Ammon's horn (tissue), 1 donor: ENCODE data around the gene CLIC5.

Experiments
- DNase-seq: peaks from one replicate; pipeline ENCODE4 v3.0.0-alpha.2; 2016; ENCODE audit warnings: low spot score

CLIC5 gene

DNA sequence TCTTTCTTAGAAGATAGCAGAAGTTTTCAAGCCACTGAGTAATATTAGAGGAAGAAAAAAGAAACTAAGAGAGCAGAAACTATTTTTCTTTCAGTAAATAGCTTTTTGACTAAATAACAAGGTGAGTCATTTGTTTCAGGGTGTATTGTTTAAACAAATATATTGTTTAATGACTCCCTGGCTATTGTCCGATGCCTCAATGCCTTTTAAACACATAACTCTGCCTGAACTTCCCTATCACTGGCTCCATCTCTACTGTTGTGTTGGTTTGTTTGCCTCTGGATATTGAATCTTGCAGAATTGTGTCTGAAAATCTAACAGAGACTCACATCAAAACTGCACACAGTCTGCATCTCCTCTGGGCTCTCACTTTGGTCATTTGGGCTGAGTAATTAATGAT lies 19.6 kb upstream of the CLIC5 start:
- no peak for DNase-seq

DNA sequence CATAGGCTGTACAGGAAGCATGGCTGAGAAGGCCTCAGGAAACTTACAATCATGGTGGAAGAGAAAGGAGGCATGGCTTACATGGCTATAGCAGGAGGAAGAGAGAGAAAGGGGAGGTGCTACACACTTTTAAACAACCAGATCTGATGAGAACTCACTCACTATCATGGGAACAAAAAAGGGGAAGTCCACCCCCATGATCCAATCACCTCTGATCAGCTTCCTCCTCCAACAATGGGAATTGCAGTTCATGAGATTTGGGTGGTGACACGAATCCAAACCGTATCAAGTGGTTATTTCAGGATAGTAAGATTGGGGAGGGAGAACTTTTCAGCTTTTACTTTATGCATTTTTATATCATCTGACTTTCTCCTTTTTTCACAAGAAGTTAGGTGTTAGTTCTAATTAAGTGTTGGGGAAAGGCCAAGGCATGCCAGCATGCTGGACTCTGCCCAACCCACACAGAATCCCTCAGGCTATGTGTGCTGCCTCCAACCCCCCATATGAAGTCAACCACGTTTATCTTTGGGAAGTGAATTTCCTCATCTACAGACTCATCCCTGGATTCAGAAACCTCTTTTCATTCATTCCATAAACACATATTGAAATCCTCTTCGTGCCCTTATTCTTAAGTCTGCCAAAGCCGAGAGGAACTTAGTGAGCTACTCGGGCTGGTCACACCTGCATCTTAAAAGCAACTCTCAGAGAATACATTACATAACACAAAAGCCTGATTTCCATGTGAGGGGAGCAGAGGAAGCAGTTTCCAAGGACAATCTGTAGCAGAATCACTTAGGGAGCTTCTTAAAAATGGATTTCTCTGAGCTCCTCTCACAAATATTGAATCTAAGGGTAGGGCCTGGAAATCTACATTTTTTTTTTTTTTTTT lies 16.7 kb upstream of the CLIC5 start:
- no peak for DNase-seq

- DNase-seq = no peak
These were observed 13.9 kb upstream of the CLIC5 start for GRCh38 chr6:46029602-46030001.

DNA sequence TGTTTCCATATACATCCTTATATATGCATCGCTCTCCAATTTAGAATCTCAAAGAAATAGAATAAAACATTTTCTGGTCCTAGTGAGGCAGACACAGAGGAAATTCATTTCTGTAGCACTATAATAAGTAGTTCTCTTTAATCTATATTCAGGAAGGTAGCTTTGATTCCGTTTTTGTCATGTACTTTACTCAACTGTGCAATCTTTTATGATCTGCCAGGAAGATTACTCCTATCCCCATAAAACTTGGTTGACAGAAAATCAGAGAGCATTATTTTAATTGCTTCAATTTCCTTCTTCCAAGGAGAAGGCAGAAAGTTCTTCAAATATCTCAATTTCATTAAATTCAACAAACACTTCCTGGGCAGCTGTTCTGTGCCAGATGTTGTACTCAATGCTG lies 10.6 kb upstream of the CLIC5 start:
- DNase-seq = no peak

GRCh38 chr6:46025573-46025972 lies 9.9 kb upstream of the CLIC5 start:
- DNase-seq = no peak

DNA sequence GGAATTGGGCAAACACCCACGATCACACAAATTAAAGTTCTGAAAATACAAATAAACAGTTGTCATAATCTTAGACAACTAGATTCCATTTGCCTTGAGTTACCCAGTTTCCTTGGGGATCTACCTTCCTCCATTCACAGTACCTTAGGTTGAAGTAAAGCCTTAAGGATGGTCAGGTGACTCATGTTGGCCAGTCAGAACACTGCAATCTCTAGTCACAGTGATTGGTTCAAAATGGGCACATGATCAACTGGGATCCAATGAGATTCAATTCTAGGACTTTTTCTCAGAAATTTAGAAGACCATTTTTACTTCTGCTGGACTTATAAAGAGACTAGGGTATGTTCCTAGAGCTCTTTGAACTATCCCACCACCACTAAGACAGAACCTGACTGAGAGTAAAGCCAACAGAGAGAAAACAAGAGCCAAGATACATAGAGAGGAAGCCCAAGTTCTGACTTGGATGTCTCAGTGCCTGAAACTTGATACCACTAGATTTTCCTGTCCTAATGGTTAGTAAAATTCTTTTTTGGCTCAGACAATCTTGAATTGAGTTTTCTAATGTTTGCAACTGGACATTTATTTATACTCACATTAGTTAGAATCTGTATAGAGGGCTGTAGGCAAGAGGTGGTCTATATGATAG lies 8.6 kb upstream of the CLIC5 start:
- no peak for DNase-seq

DNA sequence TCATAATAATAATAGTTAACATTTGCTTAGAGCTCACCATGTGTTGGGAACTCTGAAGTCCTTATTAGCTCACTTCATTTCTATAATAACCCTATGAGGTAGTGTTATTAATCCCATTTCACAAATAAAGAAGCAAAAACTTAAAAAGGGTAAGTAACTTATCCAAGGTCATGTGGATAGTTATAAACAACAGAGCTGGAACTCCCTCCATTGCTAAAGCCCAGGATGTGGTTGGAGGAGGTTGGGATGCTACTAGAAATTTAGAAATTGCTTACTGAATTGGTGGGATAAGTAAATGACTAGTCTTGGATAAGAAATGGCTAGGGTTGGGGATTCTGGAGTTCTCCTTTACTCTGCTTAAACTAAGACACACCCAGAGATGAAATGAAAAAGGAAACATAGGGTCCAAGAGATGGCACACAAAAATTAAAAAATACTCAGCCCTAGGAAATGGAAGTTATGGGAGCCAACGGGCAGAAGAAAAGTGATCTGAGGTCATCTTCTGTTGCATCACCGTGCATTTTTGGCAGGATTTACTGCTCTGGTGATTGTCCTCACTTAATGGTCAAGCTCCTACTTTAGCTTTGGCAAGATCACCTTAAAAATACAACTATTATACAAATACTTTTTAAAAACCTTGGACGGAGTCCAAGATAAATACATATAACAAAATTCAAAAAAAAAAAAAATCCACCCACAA lies 7.7 kb upstream of the CLIC5 start:
- no peak for DNase-seq

- no peak for DNase-seq
These were observed 6.7 kb upstream of the CLIC5 start for GRCh38 chr6:46022106-46022948.

DNA sequence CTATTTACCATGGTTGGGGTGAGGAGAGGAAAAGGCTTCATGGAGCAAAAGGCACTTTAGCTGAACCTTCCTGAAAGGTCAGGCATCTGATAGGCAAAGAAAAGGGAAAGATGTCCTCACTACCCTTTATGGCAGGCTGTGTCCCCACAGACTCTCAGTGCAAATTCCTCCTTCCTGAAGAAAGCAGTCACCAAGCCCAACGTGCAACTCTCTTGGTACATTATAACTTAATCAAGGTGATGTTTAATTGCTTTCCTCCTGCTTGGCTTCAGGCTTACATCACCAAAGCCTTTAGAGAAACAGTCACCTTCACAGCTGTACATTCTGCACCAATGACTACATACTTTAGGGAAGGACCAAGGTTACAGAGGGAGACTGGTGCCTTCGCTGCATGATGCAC lies 2.1 kb upstream of the CLIC5 start:
- DNase-seq = no peak

- DNase-seq = no peak
These were observed 476 bp upstream of the CLIC5 start for GRCh38 chr6:46016063-46016608.

DNA sequence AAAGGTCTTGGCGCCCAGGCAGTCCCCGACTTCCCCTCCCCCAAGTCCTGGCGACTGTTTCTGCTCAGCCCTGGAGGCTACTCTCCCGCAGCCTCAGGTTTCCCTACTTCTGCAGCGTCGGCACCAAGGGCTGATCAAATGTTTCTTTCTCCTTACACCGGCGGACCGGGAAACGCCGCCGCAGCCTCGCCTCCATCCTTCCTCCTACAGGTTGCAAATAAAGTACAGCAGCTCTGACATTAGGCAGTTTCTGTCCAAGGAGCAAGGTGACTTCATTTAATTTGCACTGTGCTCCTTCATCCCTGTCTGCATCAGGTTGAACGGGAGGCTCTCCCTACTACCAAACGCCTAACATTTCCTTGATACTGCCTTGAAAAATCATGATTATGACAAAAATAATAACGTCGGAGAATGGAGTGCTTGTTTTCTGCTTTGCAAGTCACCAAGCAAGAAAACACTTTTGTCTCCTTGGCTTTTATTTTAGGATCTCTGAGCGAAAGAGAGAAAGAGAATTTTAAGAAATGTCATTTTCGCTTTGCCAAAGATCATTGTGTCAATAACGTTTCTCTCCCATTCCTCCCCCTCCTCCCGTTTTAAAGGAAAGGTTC lies 1.0 kb downstream of the CLIC5 start:
- DNase-seq = no peak

DNA sequence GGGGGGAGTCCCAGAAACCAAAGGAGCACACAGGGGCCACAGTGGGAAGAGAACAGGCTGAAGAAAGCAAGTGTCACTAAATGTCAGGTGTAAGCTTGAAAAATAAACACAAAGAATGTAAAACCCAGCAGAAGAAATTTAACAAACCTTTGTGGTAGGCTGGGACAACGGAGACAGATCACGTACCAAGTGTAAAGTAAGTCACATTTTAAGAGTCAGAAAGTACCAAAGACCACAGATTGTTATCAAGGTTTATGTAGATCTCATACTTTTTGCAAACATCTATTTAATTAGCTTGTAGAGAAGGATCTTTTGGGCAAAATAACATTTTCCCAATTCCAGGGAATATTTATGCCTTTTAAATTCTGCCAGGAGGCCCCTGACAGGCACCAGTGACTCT lies 1.6 kb downstream of the CLIC5 start:
- no peak for DNase-seq

DNA sequence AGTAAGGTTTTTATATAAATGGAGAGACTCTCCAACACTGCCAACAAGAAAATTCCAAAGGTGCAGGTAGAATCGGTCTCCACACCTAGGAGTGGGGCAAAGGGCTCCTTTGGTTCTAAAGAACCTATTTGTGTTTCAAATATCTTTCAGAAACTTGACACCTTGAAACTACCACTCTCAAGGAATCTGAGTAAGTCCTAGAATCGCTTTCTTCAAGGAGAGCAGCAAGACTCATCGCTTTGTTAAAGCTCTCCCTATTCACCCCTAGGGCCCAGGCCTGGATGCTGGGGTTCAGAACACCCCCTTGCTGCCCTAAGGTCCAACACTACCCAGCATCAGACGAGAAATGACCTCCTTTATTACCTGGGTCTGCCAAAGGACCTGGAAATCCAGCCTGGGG lies 2.0 kb downstream of the CLIC5 start:
- DNase-seq = no peak

GRCh38 chr6:46012834-46013233 lies 2.8 kb downstream of the CLIC5 start:
- no peak for DNase-seq

DNA sequence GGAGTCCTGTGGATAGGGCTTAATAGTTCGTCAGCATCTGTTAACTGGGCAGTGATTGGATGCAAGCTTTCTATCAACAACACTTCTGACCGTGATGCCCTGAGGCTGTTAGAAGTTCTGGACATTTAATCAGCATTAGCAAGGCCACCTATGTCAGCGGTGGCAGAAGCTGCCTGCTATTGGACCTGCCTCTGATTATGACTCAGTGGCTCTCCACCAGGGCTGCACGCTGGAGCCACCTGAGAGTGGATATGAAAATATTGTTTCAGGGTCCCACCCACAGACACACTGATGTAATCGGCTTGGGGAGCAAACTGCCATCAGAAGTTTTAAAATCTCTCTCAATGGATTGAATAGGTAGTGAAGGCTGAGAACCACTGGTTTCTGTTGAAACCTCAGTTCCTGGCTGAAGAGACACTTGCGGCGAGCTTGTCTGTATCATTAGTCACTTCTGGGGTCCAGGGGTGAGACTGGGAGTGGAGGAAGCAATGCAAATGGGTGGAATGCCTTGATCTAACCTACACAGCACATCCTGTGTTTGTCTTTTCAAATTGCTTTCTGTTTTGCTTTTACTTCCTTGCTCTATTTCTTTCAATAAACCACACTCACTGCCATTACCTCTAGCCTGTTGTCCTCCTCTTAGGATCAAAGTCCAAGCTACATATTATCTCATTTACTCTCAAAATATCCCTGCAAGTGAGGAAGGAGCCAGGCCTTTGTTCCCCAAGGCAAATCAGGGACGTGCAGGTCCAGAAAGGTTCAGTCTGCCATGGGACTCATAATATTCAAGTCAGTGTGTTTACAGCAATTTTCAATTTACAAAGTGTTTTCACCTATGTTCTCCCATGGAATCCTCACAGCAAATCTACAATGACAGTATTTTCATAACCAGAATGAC lies 4.2 kb downstream of the CLIC5 start:
- DNase-seq = no peak

GRCh38 chr6:46010771-46011170 lies 4.9 kb downstream of the CLIC5 start:
- no peak for DNase-seq

DNA sequence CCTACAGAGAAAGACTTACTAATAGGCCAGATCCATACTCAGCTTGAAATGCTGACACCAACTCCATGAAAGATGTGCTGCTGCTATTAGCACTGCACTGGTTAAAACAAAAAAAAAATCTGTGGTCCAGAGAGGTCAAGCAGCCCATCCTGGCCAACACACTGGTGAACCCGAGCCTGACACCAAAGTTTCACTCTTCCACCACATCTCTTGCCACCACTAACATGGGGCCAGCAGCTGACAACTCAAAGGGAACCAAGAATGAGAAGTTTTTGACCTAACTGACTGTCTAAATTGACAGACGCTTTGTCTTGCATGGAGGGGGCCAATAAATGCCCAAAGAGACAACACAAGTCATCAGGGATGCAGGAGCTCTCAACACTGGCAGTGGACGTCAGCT lies 5.4 kb downstream of the CLIC5 start:
- no peak for DNase-seq

GRCh38 chr6:46002264-46002663 lies 13.4 kb downstream of the CLIC5 start:
- DNase-seq = no peak

GRCh38 chr6:46000905-46001304 lies 14.8 kb downstream of the CLIC5 start:
- DNase-seq = no peak

DNA sequence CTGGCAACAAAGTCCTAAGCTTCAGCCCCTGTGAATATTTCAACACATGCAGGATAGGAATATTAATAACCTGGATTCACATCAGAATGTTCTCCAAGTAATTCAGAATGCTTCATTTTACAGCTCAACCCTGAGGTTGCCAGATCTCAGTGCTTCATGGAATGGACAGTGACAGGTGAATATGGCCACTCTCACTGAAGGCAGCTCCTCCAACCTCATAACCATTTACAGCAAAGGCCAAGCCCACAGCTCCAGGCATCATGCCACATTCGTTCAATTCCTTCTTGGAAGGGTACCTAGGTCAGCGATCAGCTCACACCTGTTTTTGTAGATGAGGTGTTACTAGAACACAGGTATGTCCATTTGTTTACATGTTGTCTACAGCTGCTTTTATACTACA lies 17.1 kb downstream of the CLIC5 start:
- no peak for DNase-seq
